HG02885 (cell line): ENCODE results near the gene PAGE3.

ENCODE experiments used
- ATAC-seq: cut with Tn5 transposase; IDR thresholded peaks from one replicate; pipeline ENCODE4 v1.9.1; 2021; ENCODE audit warnings: mild to moderate bottlenecking; ENCODE audit not compliant: unreplicated experiment, poor library complexity

Gene PAGE3

GRCh38 chrX:55264816-55265215 is at the start of gene PAGE3:
Gene PAGE3, minus strand, starts transcription at chrX:55264916. Its CDS starts 1,013 bp downstream, at chrX:55263903.
- no peak for ATAC-seq

DNA sequence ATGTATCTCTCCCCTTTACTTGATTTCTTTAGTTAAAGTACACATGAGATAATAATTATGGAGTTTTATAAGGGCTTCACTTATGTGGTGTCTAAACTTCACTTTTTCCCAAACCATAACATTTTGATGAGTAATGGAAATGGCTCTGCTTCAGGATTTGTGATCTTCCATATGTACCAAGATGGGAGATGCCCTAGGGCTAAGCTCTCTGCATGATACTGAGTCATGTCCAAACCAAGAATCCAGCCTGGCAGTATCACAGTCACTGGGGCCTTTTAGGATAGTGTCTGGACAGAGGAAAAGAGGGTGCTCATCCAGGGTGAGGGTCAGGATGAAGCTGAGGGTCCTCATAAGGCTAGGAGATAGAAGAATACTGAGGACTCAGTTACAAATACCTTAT is 47.9 kb upstream of the PAGE3 start:
- ATAC-seq: no peak

DNA sequence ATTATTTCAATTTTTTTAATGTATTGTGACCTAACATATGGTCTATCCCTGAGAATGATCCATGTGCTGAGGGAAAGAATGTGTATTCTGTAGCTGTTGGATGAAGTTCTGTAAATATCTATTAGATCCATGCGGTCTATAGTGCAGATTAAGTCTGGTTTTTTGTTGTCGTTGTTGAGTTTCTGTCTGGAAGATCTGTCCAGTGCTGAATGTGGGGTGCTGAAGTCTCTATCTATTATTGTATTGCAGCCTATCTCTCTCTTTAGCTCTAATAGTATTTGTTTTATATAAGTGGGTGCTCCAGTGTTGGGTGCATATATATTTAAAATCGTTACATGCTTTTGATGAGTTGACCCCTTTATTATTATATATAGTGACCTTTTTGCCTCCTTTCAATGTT is 26.2 kb upstream of the PAGE3 start:
- no peak for ATAC-seq

- no peak for ATAC-seq
Measured at GRCh38 chrX:55279832-55280231, 15.1 kb upstream of the PAGE3 start.

DNA sequence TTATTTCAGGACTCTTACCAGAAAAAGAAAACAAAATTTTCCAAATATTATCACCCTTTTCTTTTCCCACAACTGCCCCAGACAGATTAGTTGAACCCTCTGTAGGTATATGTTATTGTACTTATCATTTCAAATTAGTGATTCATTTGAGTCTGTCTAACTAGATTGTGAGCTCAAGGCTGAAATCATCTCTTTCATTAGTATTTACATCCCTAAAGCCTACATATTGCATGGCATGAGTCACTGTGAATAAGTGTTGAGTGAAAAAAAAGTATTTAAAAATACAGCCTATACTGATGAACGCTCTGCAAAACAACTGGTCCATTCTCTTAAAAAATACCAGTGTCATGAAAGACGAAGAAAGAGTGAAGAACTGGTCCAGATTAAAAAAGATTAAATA is 3.9 kb downstream of the PAGE3 start:
- no peak for ATAC-seq

- ATAC-seq: no peak
Measured at GRCh38 chrX:55253528-55253927, 11.2 kb downstream of the PAGE3 start.

- no peak for ATAC-seq
Measured at GRCh38 chrX:55240788-55241340, 23.9 kb downstream of the PAGE3 start.

- no peak for ATAC-seq
Measured at GRCh38 chrX:55220119-55220794, 44.5 kb downstream of the PAGE3 start, which contains the start of gene PAGE5. Gene PAGE5, plus strand, starts transcription at chrX:55220346. Its CDS starts 1,037 bp downstream, at chrX:55221383.

DNA sequence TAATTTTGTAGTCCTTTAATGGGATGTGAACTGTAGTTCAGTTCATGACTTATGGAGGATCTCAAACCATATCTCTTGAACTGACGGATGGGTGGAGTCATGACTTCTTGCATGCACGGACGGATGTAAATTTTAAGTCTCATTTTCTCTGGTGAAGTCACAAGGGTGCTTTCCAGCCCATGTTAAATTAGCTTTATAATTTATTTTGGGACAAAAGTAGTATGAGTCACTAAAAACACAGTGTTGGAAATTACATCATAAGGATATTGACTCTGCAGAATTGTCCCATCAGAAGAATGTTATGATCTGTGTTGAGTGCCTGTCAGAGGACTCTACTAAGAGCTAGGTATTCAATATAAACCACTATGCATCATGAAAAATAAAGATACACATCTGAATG is 51.3 kb downstream of the PAGE3 start:
- ATAC-seq: no peak

- no peak for ATAC-seq
Measured at GRCh38 chrX:55210931-55211677, 53.6 kb downstream of the PAGE3 start.
